Naive B cell (primary cell): ENCODE data around the gene CGRRF1. TPM values are rescaled to one million over a fixed set of nuclear protein-coding genes. Genes with fewer than 3 reads are reported as not detected.
A peak's percentile ranks its signal among the peaks of the same experiment; 100 is the strongest.

ENCODE experiments used
- ATAC-seq, 2 donors: fragments of 150-1000 bp; cut with Tn5 transposase; 2 replicates each; pipeline ENCODE4 v1.10.0; 2021; ENCODE audit warnings: low read depth in 2 of 2, mild to moderate bottlenecking in 2 of 2, moderate library complexity in 2 of 2
- DNase-seq: peaks from one replicate; pipeline ENCODE4 v3.0.0; 2022
- H3K27ac Mint-ChIP-seq, 6 donors: one replicate each; pipeline ENCODE4 v1.8.0; 2020 to 2022; ENCODE audit warnings: mild to moderate bottlenecking in 6 of 6, mixed read lengths in 6 of 6, moderate library complexity in 5 of 6, inconsistent platforms in 2 of 6
- H3K27me3 Mint-ChIP-seq, 3 donors: one replicate each; pipeline ENCODE4 v1.8.0; 2021 to 2022; ENCODE audit warnings: mixed read lengths in 3 of 3, mild to moderate bottlenecking in 1 of 3
- H3K36me3 Mint-ChIP-seq, 2 donors: one replicate each; pipeline ENCODE4 v1.8.0; 2020 to 2022; ENCODE audit warnings: mixed read lengths in 2 of 2, inconsistent platforms in 1 of 2, mild to moderate bottlenecking in 1 of 2
- H3K4me1 Mint-ChIP-seq, 3 donors: one replicate each; pipeline ENCODE4 v1.8.0; 2020 to 2022; ENCODE audit warnings: mixed read lengths in 3 of 3, inconsistent platforms in 1 of 3, mild to moderate bottlenecking in 1 of 3, moderate library complexity in 1 of 3
- H3K4me3 Mint-ChIP-seq, 8 donors: one replicate each; pipeline ENCODE4 v1.8.0; 2020 to 2022; ENCODE audit warnings: mild to moderate bottlenecking in 8 of 8, mixed read lengths in 8 of 8, moderate library complexity in 8 of 8, inconsistent platforms in 2 of 8
- H3K9me3 Mint-ChIP-seq, 7 donors: one replicate each; pipeline ENCODE4 v1.8.0; 2020 to 2022; ENCODE audit warnings: mixed read lengths in 7 of 7, mild to moderate bottlenecking in 5 of 7, inconsistent platforms in 2 of 7, moderate library complexity in 1 of 7
- polyA plus RNA-seq, 6 donors: library from polyadenylated mRNA; unstranded; fragments of 300-500 nt; fragmentation: Illumina TruSeq; gene quantifications; one replicate each; pipeline ENCODE4 v1.2.3, GENCODE V29; 2021; ENCODE audit warnings: low read depth in 6 of 6

The CGRRF1 gene
- polyA plus RNA-seq, 6 donors from 2014 or later, result 27.4 to 41.3 (median 35.3) TPM

DNA sequence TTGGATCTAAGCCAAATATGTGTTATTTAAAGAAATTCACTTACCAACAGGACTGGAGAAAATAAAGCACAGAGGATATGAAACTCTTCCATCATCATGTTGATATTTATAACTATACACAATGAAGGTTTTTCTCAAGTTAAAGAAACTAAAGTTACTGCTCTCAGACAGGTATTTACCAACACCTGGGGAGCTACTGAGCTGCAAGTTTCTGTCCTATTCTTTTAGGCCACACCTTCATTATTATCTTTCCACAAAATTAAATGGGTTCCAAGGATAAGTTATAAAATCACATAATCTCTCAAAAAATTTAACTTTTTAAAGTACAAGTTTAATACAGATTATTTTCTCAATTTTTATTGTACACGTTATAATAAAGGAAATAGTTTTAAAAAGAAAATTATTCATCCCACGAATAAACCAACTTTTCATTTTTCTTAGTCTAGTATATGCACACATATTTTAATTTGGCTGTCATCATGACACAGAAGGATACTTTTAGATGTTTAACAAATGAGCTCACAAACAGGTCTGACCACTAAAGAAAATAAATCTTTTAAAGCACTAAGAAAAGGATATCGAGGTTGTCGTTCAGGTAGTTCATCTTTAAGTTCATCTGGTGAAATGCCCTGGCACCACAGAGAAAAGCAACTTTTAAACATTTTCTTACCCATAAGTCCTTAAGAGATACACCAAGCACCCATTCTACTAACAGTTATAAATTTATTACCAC, 28.7 kb upstream of the CGRRF1 start:
- ATAC-seq (no peak), DNase-seq (no peak)
- H3K27me3 Mint-ChIP-seq, result no peaks in the 10 kb centered on the region
- no peaks in the 10 kb centered on the region for H3K9me3 Mint-ChIP-seq
- H3K4me3 Mint-ChIP-seq, result peak overlapping the region in 1 of 8 donors; percentile 51
- peak overlapping the region in 3 of 6 donors; percentile 24 to 95 (median 68) for H3K27ac Mint-ChIP-seq
- H3K36me3 Mint-ChIP-seq, result peaks cover 8 to 19% of the 10 kb centered on the region in 2 donors
- H3K4me1 Mint-ChIP-seq, result peaks cover 40 to 49% (median 44%) of the 10 kb centered on the region in 3 donors

DNA sequence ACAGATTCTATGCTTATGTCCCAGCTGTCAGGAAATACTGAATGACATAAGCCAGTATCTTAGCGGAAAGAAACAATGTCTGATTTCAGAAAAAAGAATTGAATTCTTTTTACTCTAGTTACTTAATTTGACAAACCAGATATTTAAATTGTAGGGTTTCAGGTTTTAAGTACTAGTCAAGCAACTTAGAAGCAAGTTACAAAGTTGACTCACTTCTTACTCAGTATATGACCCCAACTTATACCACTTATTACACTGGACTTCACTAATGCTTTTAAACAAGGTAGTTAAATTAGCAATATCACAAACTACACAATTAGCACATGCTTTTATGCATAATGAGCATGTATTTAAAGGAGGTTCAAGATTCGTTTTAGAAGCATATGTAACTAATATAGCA, 28.0 kb upstream of the CGRRF1 start:
- Mint-ChIP-seq H3K27me3 (no peaks in the 10 kb centered on the region), H3K4me3 (peak overlapping the region in 2 of 8 donors; percentile 47 to 78), H3K36me3 (peaks cover 8 to 14% of the 10 kb centered on the region in 2 donors), H3K4me1 (peaks cover 42 to 49% (median 47%) of the 10 kb centered on the region in 3 donors), H3K9me3 (no peaks in the 10 kb centered on the region), H3K27ac (peak overlapping the region in 1 of 6 donors; percentile 95)
- DNase-seq, result no peak
- no peak for ATAC-seq

DNA sequence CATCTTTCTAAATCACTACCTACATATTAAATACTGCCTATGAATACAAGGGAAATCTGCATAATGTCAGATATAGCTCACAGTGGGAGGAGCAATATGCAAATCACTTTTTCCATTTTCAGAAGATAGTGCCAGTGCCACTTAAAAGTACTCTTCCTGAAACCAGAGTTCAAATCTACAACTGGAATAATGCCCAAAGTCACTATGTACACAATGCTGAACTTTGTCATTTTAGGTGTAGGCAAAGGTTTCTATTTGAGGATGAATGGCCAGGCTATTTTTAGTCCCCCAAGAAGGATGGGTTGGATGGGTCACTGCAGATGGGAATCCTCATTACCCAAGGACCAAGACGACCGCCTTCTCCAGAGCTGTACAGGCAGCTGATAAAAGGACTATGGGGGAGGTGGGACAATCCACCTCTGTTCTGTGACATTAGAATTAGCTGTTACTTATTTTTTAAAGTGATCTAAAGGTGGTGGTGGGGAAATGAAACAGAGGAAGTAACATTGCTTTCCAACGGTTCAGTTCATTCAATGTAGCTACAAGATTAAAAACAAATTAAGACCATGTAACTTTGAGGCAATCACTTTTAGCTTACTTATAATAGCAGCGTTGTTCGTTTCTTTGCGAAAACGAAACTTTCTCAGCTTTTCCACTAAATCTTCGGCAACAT, 26.5 kb upstream of the CGRRF1 start:
- Mint-ChIP-seq H3K9me3 (no peaks in the 10 kb centered on the region), H3K4me3 (peak overlapping the region; percentile 78 to 96 (median 87)), H3K36me3 (peaks cover 7 to 8% of the 10 kb centered on the region in 2 donors), H3K4me1 (peaks cover 53 to 64% (median 62%) of the 10 kb centered on the region in 3 donors), H3K27me3 (no peaks in the 10 kb centered on the region), H3K27ac (peak overlapping the region; percentile 44 to 95 (median 76))
- DNase-seq (peak; percentile 51), ATAC-seq (peak; percentile 83 to 87)

DNA sequence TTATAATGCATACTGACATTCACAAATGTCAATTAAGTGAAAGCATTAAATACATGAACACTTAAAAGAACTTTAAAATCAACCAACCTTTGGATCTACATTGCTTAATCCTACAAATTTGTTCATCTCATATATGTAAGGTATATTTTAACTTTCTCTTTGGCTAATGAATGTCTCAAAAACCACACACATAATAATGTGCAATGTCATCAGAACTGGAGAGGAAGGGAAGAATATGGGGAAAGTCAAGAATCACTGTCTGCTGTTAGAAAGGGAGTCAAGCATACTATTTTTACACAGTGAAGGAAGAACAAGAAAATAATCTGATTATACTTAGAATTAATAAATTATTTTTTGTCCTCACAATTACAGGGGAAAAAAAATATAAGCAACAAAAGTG, 25.9 kb upstream of the CGRRF1 start:
- peaks cover 55 to 67% (median 63%) of the 10 kb centered on the region in 3 donors for H3K4me1 Mint-ChIP-seq
- DNase-seq (no peak), ATAC-seq (no peak)
- H3K36me3 Mint-ChIP-seq, result peaks cover 7 to 8% of the 10 kb centered on the region in 2 donors
- H3K9me3 Mint-ChIP-seq, result no peaks in the 10 kb centered on the region
- peak overlapping the region; percentile 44 to 95 (median 76) for H3K27ac Mint-ChIP-seq
- peak overlapping the region; percentile 78 to 96 (median 87) for H3K4me3 Mint-ChIP-seq
- no peaks in the 10 kb centered on the region for H3K27me3 Mint-ChIP-seq

DNA sequence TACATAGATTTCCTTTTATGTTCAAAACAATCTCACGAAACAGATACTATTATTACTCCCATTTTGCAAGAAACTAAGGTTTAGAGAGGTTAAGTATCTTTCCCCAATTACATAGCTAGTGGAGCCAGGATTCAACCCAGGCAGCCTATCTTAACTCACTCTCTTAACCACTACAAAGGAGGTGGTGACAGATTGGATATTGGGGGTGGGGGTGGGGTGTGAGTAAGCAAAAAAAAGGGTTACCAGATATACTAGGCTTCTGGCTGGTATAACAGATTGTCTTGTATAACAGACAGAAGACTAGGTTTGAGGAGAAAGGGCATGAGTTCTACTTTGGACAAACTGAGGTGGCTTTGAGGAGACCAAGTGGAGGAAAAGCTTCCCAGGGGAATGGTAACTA, 23.0 kb upstream of the CGRRF1 start:
- H3K27me3 Mint-ChIP-seq, result no peaks in the 10 kb centered on the region
- peaks cover 71 to 85% (median 82%) of the 10 kb centered on the region in 3 donors for H3K4me1 Mint-ChIP-seq
- no peak for DNase-seq
- ATAC-seq, result no peak
- H3K36me3 Mint-ChIP-seq, result peaks cover 7 to 8% of the 10 kb centered on the region in 2 donors
- H3K27ac Mint-ChIP-seq, result peak overlapping the region; percentile 67 to 95 (median 79)
- H3K9me3 Mint-ChIP-seq, result peaks cover 0 to 2% (median 0%) of the 10 kb centered on the region in 7 donors
- peak overlapping the region; percentile 78 to 96 (median 94) for H3K4me3 Mint-ChIP-seq

GRCh38 chr14:54487771-54488170, 21.9 kb upstream of the CGRRF1 start:
- DNase-seq (no peak), ATAC-seq (no peak)
- peak overlapping the region; percentile 93 to 99 (median 96) for H3K27ac Mint-ChIP-seq
- peaks cover 0 to 2% (median 0%) of the 10 kb centered on the region in 7 donors for H3K9me3 Mint-ChIP-seq
- H3K36me3 Mint-ChIP-seq, result peaks cover 5 to 6% of the 10 kb centered on the region in 2 donors
- H3K4me1 Mint-ChIP-seq, result peaks cover 65 to 76% (median 73%) of the 10 kb centered on the region in 3 donors
- H3K27me3 Mint-ChIP-seq, result no peaks in the 10 kb centered on the region
- H3K4me3 Mint-ChIP-seq, result peak overlapping the region; percentile 78 to 96 (median 94)

DNA sequence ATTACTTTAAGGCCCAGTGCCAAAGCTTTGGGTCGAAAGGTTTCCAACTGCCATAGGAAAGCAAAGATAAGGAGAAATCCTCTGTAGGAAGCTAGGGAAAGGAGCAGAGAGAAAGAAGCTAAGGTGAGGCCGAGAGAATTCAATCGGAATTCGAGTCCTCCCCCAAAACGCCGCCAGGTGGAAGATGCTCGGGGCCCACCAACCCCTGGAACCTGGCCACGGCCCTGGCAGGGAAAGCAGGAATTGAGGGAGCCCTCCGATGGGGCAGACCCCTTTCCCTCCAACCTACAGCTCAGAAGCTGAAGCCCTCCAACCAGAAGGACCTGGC, 21.4 kb upstream of the CGRRF1 start:
- H3K27ac Mint-ChIP-seq, result peak overlapping the region; percentile 93 to 99 (median 96)
- H3K27me3 Mint-ChIP-seq, result no peaks in the 10 kb centered on the region
- peak; percentile 29 to 32 for ATAC-seq
- DNase-seq, result no peak
- peaks cover under 1% of the 10 kb centered on the region in 2 donors for H3K36me3 Mint-ChIP-seq
- peaks cover 0 to 2% (median 0%) of the 10 kb centered on the region in 7 donors for H3K9me3 Mint-ChIP-seq
- peaks cover 60 to 71% (median 68%) of the 10 kb centered on the region in 3 donors for H3K4me1 Mint-ChIP-seq
- peak overlapping the region; percentile 78 to 96 (median 94) for H3K4me3 Mint-ChIP-seq

GRCh38 chr14:54488646-54489317, 20.9 kb upstream of the CGRRF1 start, which contains the start of gene GMFB:
GMFB (minus strand) TSS chr14:54488980; CDS start chr14:54488927, 53 bp downstream.
- peaks cover 0 to 2% (median 0%) of the 10 kb centered on the region in 7 donors for H3K9me3 Mint-ChIP-seq
- H3K27ac Mint-ChIP-seq, result peak within 1 kb of the TSS; percentile 95 to 99 (median 97)
- peak; percentile 84 for DNase-seq
- H3K36me3 Mint-ChIP-seq, result no peaks in the 10 kb centered on the region
- peak within 1 kb of the TSS; percentile 78 to 96 (median 94) for H3K4me3 Mint-ChIP-seq
- H3K27me3 Mint-ChIP-seq, result no peaks in the 10 kb centered on the region
- peaks cover 56 to 66% (median 63%) of the 10 kb centered on the region in 3 donors for H3K4me1 Mint-ChIP-seq
- peak; percentile 95 to 97 for ATAC-seq

GRCh38 chr14:54489318-54489683, 20.4 kb upstream of the CGRRF1 start:
- Mint-ChIP-seq H3K9me3 (peaks cover 0 to 2% (median 0%) of the 10 kb centered on the region in 7 donors), H3K36me3 (no peaks in the 10 kb centered on the region), H3K27me3 (no peaks in the 10 kb centered on the region), H3K4me3 (peak overlapping the region; percentile 78 to 96 (median 94)), H3K27ac (peak overlapping the region; percentile 92 to 98 (median 96)), H3K4me1 (peaks cover 51 to 60% (median 59%) of the 10 kb centered on the region in 3 donors)
- DNase-seq (no peak), ATAC-seq (no peak)

DNA sequence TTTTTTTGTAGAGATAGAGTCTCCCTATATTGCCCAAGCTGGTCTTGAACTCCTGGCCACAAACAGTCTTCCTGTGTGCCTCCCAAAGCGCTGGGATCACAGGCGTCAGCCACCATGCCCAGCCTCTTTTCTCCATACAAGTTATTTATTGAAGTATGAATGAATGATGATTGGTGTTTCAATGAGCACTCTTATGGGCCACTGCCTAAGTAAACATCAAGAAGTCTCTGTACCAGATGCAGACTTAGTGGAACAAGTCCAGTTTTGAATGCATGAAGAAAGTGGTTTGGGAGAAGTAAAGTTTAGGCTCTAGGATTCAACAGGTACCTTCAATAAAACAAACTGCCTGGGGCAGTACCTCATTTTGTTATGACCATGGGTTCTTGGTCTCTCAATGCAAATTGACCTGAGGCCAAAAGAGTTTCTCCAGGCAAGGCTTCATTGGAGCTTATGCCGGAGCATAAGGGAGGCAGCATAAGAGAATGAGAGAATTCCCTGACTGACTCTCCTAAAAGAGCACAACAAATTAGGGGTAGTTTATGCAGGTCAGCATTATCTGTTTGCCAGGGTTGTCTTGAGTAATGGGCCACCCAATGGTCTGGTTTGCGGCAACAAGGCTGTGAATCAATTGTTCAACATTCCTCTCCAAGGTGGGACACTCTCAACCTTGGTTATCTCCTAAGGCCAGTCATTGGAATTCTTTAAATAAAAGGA, 19.8 kb upstream of the CGRRF1 start:
- H3K9me3 Mint-ChIP-seq, result peaks cover 0 to 2% (median 0%) of the 10 kb centered on the region in 7 donors
- H3K4me1 Mint-ChIP-seq, result peaks cover 45 to 54% (median 53%) of the 10 kb centered on the region in 3 donors
- ATAC-seq, result no peak
- H3K27ac Mint-ChIP-seq, result peak overlapping the region; percentile 92 to 98 (median 96)
- DNase-seq, result no peak
- no peaks in the 10 kb centered on the region for H3K27me3 Mint-ChIP-seq
- H3K4me3 Mint-ChIP-seq, result peak overlapping the region; percentile 78 to 96 (median 94)
- H3K36me3 Mint-ChIP-seq, result no peaks in the 10 kb centered on the region

- Mint-ChIP-seq H3K36me3 (no peaks in the 10 kb centered on the region), H3K27ac (peak overlapping the region in 5 of 6 donors; percentile 28 to 97 (median 84)), H3K4me1 (peaks cover 38 to 47% (median 46%) of the 10 kb centered on the region in 3 donors), H3K27me3 (no peaks in the 10 kb centered on the region), H3K4me3 (peak overlapping the region in 7 of 8 donors; percentile 42 to 96 (median 93)), H3K9me3 (peaks cover 0 to 2% (median 0%) of the 10 kb centered on the region in 7 donors)
- no peak for DNase-seq
- ATAC-seq, result no peak
Measured at GRCh38 chr14:54490445-54491175, 19.1 kb upstream of the CGRRF1 start.

- peaks cover 5 to 8% (median 6%) of the 10 kb centered on the region in 3 donors for H3K27me3 Mint-ChIP-seq
- H3K4me1 Mint-ChIP-seq, result peaks cover 18 to 20% (median 19%) of the 10 kb centered on the region in 3 donors
- peak overlapping the region in 1 of 8 donors; percentile 26 for H3K4me3 Mint-ChIP-seq
- no peaks in the 10 kb centered on the region for H3K36me3 Mint-ChIP-seq
- H3K27ac Mint-ChIP-seq, result no peak overlapping the region
- DNase-seq, result no peak
- H3K9me3 Mint-ChIP-seq, result peaks cover 0 to 2% (median 0%) of the 10 kb centered on the region in 7 donors
- ATAC-seq, result no peak
Measured at GRCh38 chr14:54493293-54493692, 16.4 kb upstream of the CGRRF1 start.
